Nephron progenitor cell (in vitro differentiated cells): ENCODE results near the gene GPC3.
A peak's percentile ranks its signal among the peaks of the same experiment; 100 is the strongest.

Experiments
- DNase-seq: peaks from one replicate; pipeline ENCODE4 v3.0.0; 2021
- H3K27ac Mint-ChIP-seq: 2 replicates; pipeline ENCODE4 v1.8.0; 2021; ENCODE audit warnings: mild to moderate bottlenecking, moderate library complexity, mixed read lengths
- H3K27me3 Mint-ChIP-seq: 2 replicates; pipeline ENCODE4 v1.8.0; 2021; ENCODE audit warnings: mild to moderate bottlenecking, low read depth, mixed read lengths; ENCODE audit not compliant: poor library complexity
- H3K36me3 Mint-ChIP-seq: 2 replicates; pipeline ENCODE4 v1.8.0; 2021; ENCODE audit warnings: low read depth, mixed read lengths
- H3K4me1 Mint-ChIP-seq: 2 replicates; pipeline ENCODE4 v1.8.0; 2021; ENCODE audit warnings: mixed read lengths
- H3K4me3 Mint-ChIP-seq: 2 replicates; pipeline ENCODE4 v1.8.0; 2021; ENCODE audit warnings: mild to moderate bottlenecking, moderate library complexity, mixed read lengths
- H3K9me3 Mint-ChIP-seq: 2 replicates; pipeline ENCODE4 v1.8.0; 2021; ENCODE audit warnings: mild to moderate bottlenecking, moderate library complexity, mixed read lengths
- TF ChIP-seq, protein P1 (sequence below): fragments of 200-600 bp; sonication (generic); IDR thresholded peaks from 2 replicates; pipeline ENCODE4 v1.5.0; 2021; ENCODE audit warnings: antibody characterized with exemption

GPC3 gene

DNA sequence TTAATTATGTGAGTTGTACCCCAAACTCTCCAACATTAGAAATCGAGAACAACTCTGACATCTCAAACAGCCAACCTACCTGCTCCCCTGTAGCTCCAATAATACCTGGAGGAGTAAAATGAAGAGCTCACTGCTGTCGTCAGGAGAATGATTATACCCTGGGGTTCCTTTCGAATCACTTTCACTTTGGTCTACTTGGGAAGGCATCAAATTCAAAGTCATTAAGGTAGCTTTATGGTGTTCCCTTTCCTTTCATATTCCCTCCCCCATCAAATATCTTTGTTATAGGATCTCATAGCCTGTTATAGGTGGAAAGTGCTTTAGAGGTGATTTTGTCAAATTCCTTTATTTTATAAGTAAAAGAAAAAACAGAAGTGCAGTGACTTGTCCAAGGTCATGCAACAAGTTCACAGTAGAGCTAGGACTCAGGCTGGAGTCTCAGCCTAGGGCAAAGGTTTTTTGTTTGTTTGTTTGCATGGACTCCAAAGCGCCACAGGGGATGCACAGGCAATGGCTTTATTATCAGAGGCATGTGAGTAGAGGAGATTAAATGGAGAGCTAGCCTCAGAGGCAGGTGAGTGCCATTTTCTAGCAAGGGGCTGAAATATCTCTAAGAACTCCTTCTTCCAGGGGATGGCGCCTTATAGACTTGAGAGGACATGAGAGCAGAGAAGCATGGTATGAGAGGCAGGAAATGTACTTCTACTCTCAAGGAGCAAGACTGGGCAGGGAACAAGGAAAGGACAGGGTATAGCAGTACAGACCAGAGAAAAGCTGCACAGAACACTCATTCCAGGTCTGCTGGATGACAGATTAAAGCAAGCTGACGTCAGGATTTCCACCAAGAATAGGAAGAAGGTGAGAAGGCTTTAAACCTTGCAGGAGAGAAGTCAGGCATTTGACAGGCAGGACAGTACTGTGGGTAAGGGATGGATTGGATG lies 308.0 kb downstream of the GPC3 start:
- peaks cover 12% of the 10 kb centered on the region for H3K4me1 Mint-ChIP-seq
- TF ChIP-seq, protein P1, sequence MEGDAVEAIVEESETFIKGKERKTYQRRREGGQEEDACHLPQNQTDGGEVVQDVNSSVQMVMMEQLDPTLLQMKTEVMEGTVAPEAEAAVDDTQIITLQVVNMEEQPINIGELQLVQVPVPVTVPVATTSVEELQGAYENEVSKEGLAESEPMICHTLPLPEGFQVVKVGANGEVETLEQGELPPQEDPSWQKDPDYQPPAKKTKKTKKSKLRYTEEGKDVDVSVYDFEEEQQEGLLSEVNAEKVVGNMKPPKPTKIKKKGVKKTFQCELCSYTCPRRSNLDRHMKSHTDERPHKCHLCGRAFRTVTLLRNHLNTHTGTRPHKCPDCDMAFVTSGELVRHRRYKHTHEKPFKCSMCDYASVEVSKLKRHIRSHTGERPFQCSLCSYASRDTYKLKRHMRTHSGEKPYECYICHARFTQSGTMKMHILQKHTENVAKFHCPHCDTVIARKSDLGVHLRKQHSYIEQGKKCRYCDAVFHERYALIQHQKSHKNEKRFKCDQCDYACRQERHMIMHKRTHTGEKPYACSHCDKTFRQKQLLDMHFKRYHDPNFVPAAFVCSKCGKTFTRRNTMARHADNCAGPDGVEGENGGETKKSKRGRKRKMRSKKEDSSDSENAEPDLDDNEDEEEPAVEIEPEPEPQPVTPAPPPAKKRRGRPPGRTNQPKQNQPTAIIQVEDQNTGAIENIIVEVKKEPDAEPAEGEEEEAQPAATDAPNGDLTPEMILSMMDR, result no peak
- peaks cover 3% of the 10 kb centered on the region for H3K27me3 Mint-ChIP-seq
- no peaks in the 10 kb centered on the region for H3K9me3 Mint-ChIP-seq
- H3K27ac Mint-ChIP-seq, result no peak overlapping the region
- no peak for DNase-seq
- H3K36me3 Mint-ChIP-seq, result peaks cover 4% of the 10 kb centered on the region
- H3K4me3 Mint-ChIP-seq, result no peak overlapping the region

- Mint-ChIP-seq H3K27me3 (peaks cover 3% of the 10 kb centered on the region), H3K9me3 (no peaks in the 10 kb centered on the region), H3K4me1 (peaks cover 17% of the 10 kb centered on the region), H3K36me3 (peaks cover 10% of the 10 kb centered on the region), H3K27ac (no peak overlapping the region), H3K4me3 (no peak overlapping the region)
- TF ChIP-seq, protein P1, result no peak
- DNase-seq, result no peak
Observed at GRCh38 chrX:133676344-133677122, 308.9 kb downstream of the GPC3 start.

- peak overlapping the region; percentile 82 for H3K27ac Mint-ChIP-seq
- H3K4me1 Mint-ChIP-seq, result peaks cover 31% of the 10 kb centered on the region
Observed at GRCh38 chrX:133674726-133675470, 310.5 kb downstream of the GPC3 start.

GRCh38 chrX:133670383-133670782 lies 315.0 kb downstream of the GPC3 start:
- Mint-ChIP-seq H3K9me3 (no peaks in the 10 kb centered on the region), H3K4me3 (no peak overlapping the region), H3K27me3 (no peaks in the 10 kb centered on the region), H3K4me1 (peaks cover 60% of the 10 kb centered on the region), H3K36me3 (peaks cover 10% of the 10 kb centered on the region), H3K27ac (no peak overlapping the region)
- TF ChIP-seq, protein P1, result peak; percentile 86
- DNase-seq, result peak; percentile 32

More at GRCh38 chrX:133674726-133675470, 310.5 kb downstream of the GPC3 start:
- Mint-ChIP-seq H3K27me3 (peaks cover 3% of the 10 kb centered on the region), H3K9me3 (no peaks in the 10 kb centered on the region), H3K36me3 (peaks cover 10% of the 10 kb centered on the region), H3K4me3 (no peak overlapping the region)
- TF ChIP-seq, protein P1, result no peak
- DNase-seq, result no peak

- TF ChIP-seq, protein P1, result no peak
- peaks cover 51% of the 10 kb centered on the region for H3K4me1 Mint-ChIP-seq
- H3K27me3 Mint-ChIP-seq, result no peaks in the 10 kb centered on the region
- peaks cover 10% of the 10 kb centered on the region for H3K36me3 Mint-ChIP-seq
- DNase-seq, result no peak
- H3K9me3 Mint-ChIP-seq, result no peaks in the 10 kb centered on the region
- H3K4me3 Mint-ChIP-seq, result no peak overlapping the region
- H3K27ac Mint-ChIP-seq, result peak overlapping the region; percentile 80
Observed at GRCh38 chrX:133669214-133669613, 316.2 kb downstream of the GPC3 start.
